ENCODE data around the gene FAM149B1. TPM values are rescaled to one million over a fixed set of nuclear protein-coding genes. Genes with fewer than 3 reads are reported as not detected.

FAM149B1 gene
- total RNA-seq, 1 donor from 2014 or later = 26.0 TPM

GRCh38 chr10:73287441-73287840, 119.5 kb downstream of the FAM149B1 start:
- DNase-seq = no peak

GRCh38 chr10:73289958-73290357, 122.0 kb downstream of the FAM149B1 start:
- DNase-seq = no peak

- no peak for DNase-seq
Measured at GRCh38 chr10:73293461-73293860, 125.5 kb downstream of the FAM149B1 start.

Other genes starting within 250 kb of the FAM149B1 start
- gene PLA2G12B, start 213.3 kb upstream of the FAM149B1 start, total RNA-seq = 0.09 and 0.17 TPM in 2 replicates
- 81.7 and 97.4 TPM in 2 replicates for gene P4HA1, start 71.3 kb upstream of the FAM149B1 start, total RNA-seq
- 1.0 and 2.1 TPM in 2 replicates for gene NUDT13, start 57.7 kb upstream of the FAM149B1 start, total RNA-seq
- 29.1 and 34.7 TPM in 2 replicates for gene ECD, start 111 bp upstream of the FAM149B1 start, total RNA-seq
- 36.2 and 61.1 TPM in 2 replicates for gene DNAJC9, start 79.1 kb downstream of the FAM149B1 start, total RNA-seq
- 61.1 and 73.5 TPM in 2 replicates for gene MRPS16, start 84.5 kb downstream of the FAM149B1 start, total RNA-seq
- 0.19 and 0.34 TPM in 2 replicates for gene CFAP70, start 190.7 kb downstream of the FAM149B1 start, total RNA-seq
- 100 and 151 TPM in 2 replicates for gene ANXA7, start 245.9 kb downstream of the FAM149B1 start, total RNA-seq